Left ventricle myocardium superior (tissue), 1 donor: ENCODE measurements around the gene RXFP2. TPM values are rescaled to one million over a fixed set of nuclear protein-coding genes. Genes with fewer than 3 reads are reported as not detected.
A peak's percentile ranks its signal among the peaks of the same experiment; 100 is the strongest.

Experiments
- ATAC-seq: fragments of 200-7000 bp; cut with Tn5 transposase; one replicate; pipeline ENCODE4 v1.9.1; 2020; ENCODE audit warnings: mild to moderate bottlenecking, moderate library complexity
- DNase-seq: peaks from one replicate; pipeline ENCODE4 v3.0.0-alpha.2; 2020
- intact Hi-C: fragments of 100-400 bp; cut with micrococcal nuclease; formaldehyde crosslinking; loops from one replicate; pipeline ENCODE4 v1.11.0; 2022
- long read RNA-seq: library from polyadenylated mRNA; unstranded; transcript quantifications from one replicate; pipeline ENCODE4 v2.0.0, GENCODE V29; 2021
- total RNA-seq: library from RNA; stranded (reverse); fragmentation: NEBNext Ultra II Directional; extraction: Animal tissue kit (Norgen Biotek cat#: 25700); gene quantifications from one replicate; pipeline ENCODE4 v1.2.1, GENCODE V29; 2021
- donor health status: DM: no; HTN: yes; CAD: no; lungs with severe emphysema.

RXFP2 gene, protein sequence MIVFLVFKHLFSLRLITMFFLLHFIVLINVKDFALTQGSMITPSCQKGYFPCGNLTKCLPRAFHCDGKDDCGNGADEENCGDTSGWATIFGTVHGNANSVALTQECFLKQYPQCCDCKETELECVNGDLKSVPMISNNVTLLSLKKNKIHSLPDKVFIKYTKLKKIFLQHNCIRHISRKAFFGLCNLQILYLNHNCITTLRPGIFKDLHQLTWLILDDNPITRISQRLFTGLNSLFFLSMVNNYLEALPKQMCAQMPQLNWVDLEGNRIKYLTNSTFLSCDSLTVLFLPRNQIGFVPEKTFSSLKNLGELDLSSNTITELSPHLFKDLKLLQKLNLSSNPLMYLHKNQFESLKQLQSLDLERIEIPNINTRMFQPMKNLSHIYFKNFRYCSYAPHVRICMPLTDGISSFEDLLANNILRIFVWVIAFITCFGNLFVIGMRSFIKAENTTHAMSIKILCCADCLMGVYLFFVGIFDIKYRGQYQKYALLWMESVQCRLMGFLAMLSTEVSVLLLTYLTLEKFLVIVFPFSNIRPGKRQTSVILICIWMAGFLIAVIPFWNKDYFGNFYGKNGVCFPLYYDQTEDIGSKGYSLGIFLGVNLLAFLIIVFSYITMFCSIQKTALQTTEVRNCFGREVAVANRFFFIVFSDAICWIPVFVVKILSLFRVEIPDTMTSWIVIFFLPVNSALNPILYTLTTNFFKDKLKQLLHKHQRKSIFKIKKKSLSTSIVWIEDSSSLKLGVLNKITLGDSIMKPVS
- not detected for total RNA-seq
- long read RNA-seq, result 0 reads

GRCh38 chr13:31739226-31739625, at the start of gene RXFP2:
RXFP2 (plus strand) TSS chr13:31739526; CDS start chr13:31739613, 87 bp downstream.
- intact Hi-C loops, result no loop called here
- no peak for DNase-seq

GRCh38 chr13:31697290-31697689, 42.0 kb upstream of the RXFP2 start:
- DNase-seq (no peak), ATAC-seq (no peak)
- intact Hi-C loops, result no loop called here

More at GRCh38 chr13:31739226-31739625, at the start of gene RXFP2:
- ATAC-seq, result no peak

- DNase-seq (no peak), ATAC-seq (no peak)
- intact Hi-C loops, result no loop called here
Measured at GRCh38 chr13:31699650-31700049, 39.7 kb upstream of the RXFP2 start.

GRCh38 chr13:31703780-31704179, 35.5 kb upstream of the RXFP2 start:
- DNase-seq, result no peak
- intact Hi-C loops, result no loop called here

DNA sequence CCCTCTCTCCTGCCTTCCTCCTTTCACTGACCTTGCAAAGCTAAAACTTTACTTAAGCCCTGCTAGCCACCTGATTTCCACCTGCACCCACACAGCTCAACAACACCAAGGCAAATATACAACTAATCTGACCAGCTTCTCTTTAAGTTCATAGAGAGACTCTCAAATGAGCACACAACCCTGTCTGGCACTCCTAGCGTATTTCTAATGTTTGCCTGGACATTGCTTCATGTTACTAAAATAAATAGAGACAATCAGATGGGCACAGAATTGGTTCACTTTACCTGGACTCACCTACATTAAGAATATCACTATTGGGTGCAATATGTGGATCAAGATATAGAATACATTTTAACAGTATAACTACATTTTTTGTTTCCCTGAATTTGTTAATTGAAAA, 33.2 kb upstream of the RXFP2 start:
- intact Hi-C loops, result no loop called here

More at GRCh38 chr13:31703780-31704179, 35.5 kb upstream of the RXFP2 start:
- ATAC-seq, result no peak

DNA sequence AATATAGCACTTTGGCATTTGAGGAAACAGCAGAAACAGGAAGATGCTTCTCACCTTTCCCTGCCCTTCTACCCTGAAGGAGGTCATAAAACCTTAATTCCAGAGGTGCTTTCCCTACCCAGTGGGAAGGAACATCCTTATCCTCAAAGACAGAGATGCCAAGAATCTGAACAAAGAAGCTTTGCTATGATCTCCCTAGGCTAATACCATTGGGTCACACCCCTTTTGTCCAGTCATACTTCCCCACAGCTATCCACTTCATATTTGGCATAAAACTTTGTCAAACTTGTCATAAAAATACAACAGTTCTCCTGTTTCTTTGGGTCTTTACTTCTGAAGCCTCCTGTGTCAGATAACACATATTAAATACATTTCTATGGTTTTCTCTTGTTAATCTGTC, 21.7 kb upstream of the RXFP2 start:
- intact Hi-C loops, result no loop called here
- ATAC-seq, result no peak

More for the DNA sequence above, 33.2 kb upstream of the RXFP2 start:
- DNase-seq (no peak), ATAC-seq (no peak)

GRCh38 chr13:31719214-31719613, 20.1 kb upstream of the RXFP2 start:
- ATAC-seq (no peak), DNase-seq (no peak)
- intact Hi-C loops, result no loop called here

More for the DNA sequence above, 21.7 kb upstream of the RXFP2 start:
- no peak for DNase-seq

DNA sequence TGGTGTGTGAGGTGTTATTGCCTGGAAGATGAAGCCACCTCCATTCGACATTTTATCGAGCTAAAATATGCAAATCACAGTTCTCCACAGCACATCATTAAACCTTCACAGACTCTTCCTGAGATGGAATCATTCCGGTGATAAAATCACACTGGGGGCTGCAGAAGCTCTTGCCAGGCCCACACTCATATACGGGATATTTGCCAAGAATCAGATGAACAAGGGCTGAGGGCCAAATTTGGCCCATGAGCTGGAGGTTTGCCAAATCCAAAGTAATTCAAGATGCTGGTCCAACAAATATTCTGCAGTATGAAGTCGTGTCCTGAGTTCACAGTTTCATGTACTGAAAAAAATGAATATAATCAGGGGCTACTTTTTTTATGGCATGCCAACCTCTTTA, 16.7 kb upstream of the RXFP2 start:
- DNase-seq, result no peak
- no peak for ATAC-seq
- intact Hi-C loops, result no loop called here

DNA sequence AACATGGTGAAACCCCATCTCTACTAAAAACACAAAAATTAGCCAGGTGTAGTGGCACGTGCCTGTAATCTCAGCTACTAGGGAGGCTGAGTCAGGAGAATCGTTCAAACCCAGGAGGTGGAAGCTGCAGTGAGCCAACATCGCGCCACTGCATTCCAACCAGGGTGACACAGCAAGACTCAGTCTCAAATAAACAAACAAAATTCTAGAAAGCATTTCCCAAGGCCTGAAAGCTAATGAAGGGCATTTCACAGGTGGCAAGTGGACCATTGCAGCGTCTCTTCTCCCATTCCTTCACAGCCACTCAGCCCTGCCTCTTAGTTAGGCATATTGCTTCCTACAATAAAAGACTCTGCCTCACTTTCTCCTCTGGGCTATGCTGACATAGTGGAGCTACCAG, 13.5 kb upstream of the RXFP2 start:
- ATAC-seq, result no peak
- intact Hi-C loops, result no loop called here
- DNase-seq, result no peak

- no peak for DNase-seq
- intact Hi-C loops, result no loop called here
- ATAC-seq, result no peak
Measured at GRCh38 chr13:31731921-31732320, 7.4 kb upstream of the RXFP2 start.

GRCh38 chr13:31733066-31733465, 6.3 kb upstream of the RXFP2 start:
- intact Hi-C loops, result no loop called here
- ATAC-seq (no peak), DNase-seq (no peak)

DNA sequence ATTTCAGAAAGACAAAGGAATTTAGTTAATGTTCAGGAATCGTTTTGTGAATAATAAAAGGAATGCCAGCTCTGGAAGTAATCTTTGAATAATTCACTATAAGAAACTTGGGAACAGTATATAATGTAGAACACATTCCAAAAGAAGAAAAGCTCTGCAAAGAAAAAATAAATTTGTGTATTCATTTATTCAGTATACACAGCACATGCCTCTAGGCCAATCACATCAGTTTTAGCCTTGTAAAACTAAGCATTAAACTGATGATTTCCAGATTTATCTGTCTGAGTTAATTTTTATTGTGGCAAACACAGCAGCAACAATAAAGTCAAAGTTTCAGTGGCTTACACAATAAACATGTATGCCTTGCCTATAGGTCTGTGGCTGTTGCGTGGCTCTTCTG, 5.7 kb upstream of the RXFP2 start:
- DNase-seq, result no peak
- intact Hi-C loops, result no loop called here
- no peak for ATAC-seq

GRCh38 chr13:31742097-31742734, 2.9 kb downstream of the RXFP2 start:
- ATAC-seq (peak; percentile 84), DNase-seq (peak; percentile 55)
- intact Hi-C loops, result loop anchor here (5.0 kb wide), 1 partner anchor 315 kb away; no protein-coding TSS in a partner anchor

DNA sequence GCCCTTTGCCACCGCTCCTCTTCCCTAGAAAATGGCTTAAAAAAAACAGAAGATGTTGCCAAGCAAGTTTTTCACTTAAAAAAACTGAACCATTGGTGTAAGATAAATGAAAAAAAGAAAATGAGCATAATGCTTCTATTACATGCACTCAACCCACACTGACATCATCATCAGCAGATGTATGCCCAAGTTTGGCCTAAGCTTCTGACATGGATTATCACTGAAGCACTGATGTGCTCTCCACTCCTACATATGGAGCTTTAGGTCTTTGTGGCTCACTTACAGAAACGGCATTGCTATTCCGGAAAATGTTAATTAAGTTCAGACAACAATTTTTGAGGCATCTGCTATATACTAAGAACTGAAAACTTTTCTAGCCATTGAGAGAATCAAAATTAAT, 8.0 kb downstream of the RXFP2 start:
- ATAC-seq (no peak), DNase-seq (no peak)
- intact Hi-C loops, result no loop called here

GRCh38 chr13:31747966-31748365, 8.6 kb downstream of the RXFP2 start:
- intact Hi-C loops, result no loop called here
- DNase-seq, result no peak
- ATAC-seq, result no peak

DNA sequence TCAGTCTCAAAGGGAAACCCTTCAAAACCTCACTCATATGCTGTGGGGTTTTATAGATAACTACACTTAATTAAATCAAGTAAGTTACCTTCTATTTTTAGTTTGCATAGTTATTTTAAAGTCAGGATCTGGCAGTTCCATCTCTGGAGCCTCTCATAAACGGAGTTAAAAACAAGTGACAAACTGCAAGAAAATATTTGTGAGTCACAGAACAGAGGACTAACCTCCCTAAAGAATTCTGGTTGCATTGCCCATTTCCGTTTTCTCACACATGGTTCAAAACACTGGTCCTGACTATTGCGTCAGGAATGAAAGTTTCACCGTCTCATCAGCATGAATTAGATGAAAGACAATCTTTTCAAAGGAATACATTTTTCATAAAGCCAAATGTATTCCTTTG, 10.6 kb downstream of the RXFP2 start:
- DNase-seq (no peak), ATAC-seq (peak; percentile 45)
- intact Hi-C loops, result no loop called here

- ATAC-seq, result no peak
- no peak for DNase-seq
- intact Hi-C loops, result no loop called here
Measured at GRCh38 chr13:31755211-31755610, 15.9 kb downstream of the RXFP2 start.

GRCh38 chr13:31755803-31756212, 16.5 kb downstream of the RXFP2 start:
- intact Hi-C loops, result no loop called here
- no peak for DNase-seq
- ATAC-seq, result no peak

DNA sequence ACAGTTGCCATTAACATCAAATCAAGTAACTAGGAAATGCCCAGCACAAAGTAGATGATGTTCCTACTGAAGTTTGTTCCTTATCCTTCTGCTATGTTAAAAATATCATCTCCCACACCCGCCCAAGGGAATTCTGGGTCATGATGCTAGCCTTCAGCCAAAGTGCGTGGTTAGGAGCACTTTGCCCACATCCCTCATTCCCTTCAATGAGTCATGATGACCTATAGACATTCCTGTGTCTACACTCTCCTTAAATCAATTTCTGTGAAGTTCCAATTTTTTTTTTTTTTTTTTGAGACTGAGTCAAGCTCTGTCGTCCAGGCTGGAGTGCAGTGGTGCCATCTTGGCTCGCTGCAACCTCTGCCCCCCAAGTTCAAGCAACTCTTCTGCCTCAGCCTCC, 17.0 kb downstream of the RXFP2 start:
- no peak for ATAC-seq

GRCh38 chr13:31761951-31762350, 22.6 kb downstream of the RXFP2 start:
- no peak for ATAC-seq
- DNase-seq, result no peak
- intact Hi-C loops, result no loop called here

More for the DNA sequence above, 17.0 kb downstream of the RXFP2 start:
- no peak for DNase-seq
- intact Hi-C loops, result no loop called here
